NOMO-1 (cell line): ENCODE measurements around the gene TTC28.
A peak's percentile ranks its signal among the peaks of the same experiment; 100 is the strongest.
"Not testable (repeated sequence)": the region's sequence is repeated elsewhere in the genome, so short reads cannot be mapped to it uniquely, and the experiment has no call there.

Source experiments
- DNase-seq, 2 experiments: peaks; one replicate each; lab custom pipeline; 2025; ENCODE audit not compliant: unreplicated experiment in 2 of 2; lab: John Stamatoyannopoulos, UW

TTC28 gene

GRCh38 chr22:28563636-28564035 lies 116.0 kb downstream of the TTC28 start:
- no peak for DNase-seq

- no peak for DNase-seq
These were observed 117.3 kb downstream of the TTC28 start for GRCh38 chr22:28562324-28562723.

GRCh38 chr22:28560743-28561101 lies 118.9 kb downstream of the TTC28 start:
- DNase-seq, result not testable (repeated sequence)

GRCh38 chr22:28560046-28560742 lies 119.4 kb downstream of the TTC28 start:
- DNase-seq, result peak in 1 of 2 experiments; percentile 10

- no peak for DNase-seq
These were observed 122.5 kb downstream of the TTC28 start for GRCh38 chr22:28557184-28557583.

GRCh38 chr22:28553108-28553866 lies 126.4 kb downstream of the TTC28 start:
- not testable (repeated sequence) for DNase-seq

GRCh38 chr22:28548406-28548805 lies 131.2 kb downstream of the TTC28 start:
- DNase-seq, result no peak

GRCh38 chr22:28547132-28547842 lies 132.4 kb downstream of the TTC28 start:
- no peak for DNase-seq

GRCh38 chr22:28544431-28544868 lies 135.2 kb downstream of the TTC28 start:
- DNase-seq, result no peak

GRCh38 chr22:28542980-28543621 lies 136.5 kb downstream of the TTC28 start:
- no peak for DNase-seq

GRCh38 chr22:28541137-28541536 lies 138.5 kb downstream of the TTC28 start:
- no peak for DNase-seq

GRCh38 chr22:28538922-28539321 lies 140.7 kb downstream of the TTC28 start:
- no peak for DNase-seq

- not testable (repeated sequence) for DNase-seq
These were observed 149.1 kb downstream of the TTC28 start for GRCh38 chr22:28530565-28530964.

GRCh38 chr22:28529144-28529543 lies 150.5 kb downstream of the TTC28 start:
- not testable (repeated sequence) for DNase-seq

- DNase-seq, result no peak
These were observed 158.2 kb downstream of the TTC28 start for GRCh38 chr22:28521451-28521850.

- DNase-seq, result no peak
These were observed 165.3 kb downstream of the TTC28 start for GRCh38 chr22:28514321-28514821.

- not testable (repeated sequence) for DNase-seq
These were observed 167.3 kb downstream of the TTC28 start for GRCh38 chr22:28512387-28512786.

- DNase-seq, result no peak
These were observed 171.7 kb downstream of the TTC28 start for GRCh38 chr22:28507896-28508295.

GRCh38 chr22:28506150-28506535 lies 173.5 kb downstream of the TTC28 start:
- DNase-seq, result no peak

GRCh38 chr22:28505416-28506149 lies 174.1 kb downstream of the TTC28 start:
- DNase-seq, result no peak
